ENCODE results near the gene ITM2C.
A peak's percentile ranks its signal among the peaks of the same experiment; 100 is the strongest.

Gene ITM2C

GRCh38 chr2:230823264-230823964 lies 41.3 kb upstream of the ITM2C start:
- no peak overlapping the region for H3K4me3 ChIP-seq (ENCODE audit: control insufficient read depth, low read depth, low read length)
- TF ChIP-seq CTCF (IDR thresholded peaks at IDR 0.05; ENCODE audit: control insufficient read depth, insufficient read depth, low read depth, low read length, missing control alignments), result no peak

GRCh38 chr2:230824406-230824978 lies 40.2 kb upstream of the ITM2C start:
- TF ChIP-seq CTCF (IDR thresholded peaks at IDR 0.05; ENCODE audit: control insufficient read depth, insufficient read depth, low read depth, low read length, missing control alignments), result peak; percentile 69
- DNase-seq (ENCODE audit: low read depth), result peak; percentile 40
- H3K4me3 ChIP-seq (ENCODE audit: control insufficient read depth, low read depth, low read length), result peak overlapping the region; percentile 35

More at GRCh38 chr2:230823264-230823964, 41.3 kb upstream of the ITM2C start:
- no peak for DNase-seq (ENCODE audit: low read depth)

GRCh38 chr2:230825354-230825753 lies 39.4 kb upstream of the ITM2C start:
- no peak for DNase-seq (ENCODE audit: low read depth)
- H3K4me3 ChIP-seq (ENCODE audit: control insufficient read depth, low read depth, low read length), result no peak overlapping the region
- TF ChIP-seq CTCF (IDR thresholded peaks at IDR 0.05; ENCODE audit: control insufficient read depth, insufficient read depth, low read depth, low read length, missing control alignments), result no peak

GRCh38 chr2:230827774-230828271 lies 36.9 kb upstream of the ITM2C start:
- no peak for TF ChIP-seq CTCF (IDR thresholded peaks at IDR 0.05; ENCODE audit: control insufficient read depth, insufficient read depth, low read depth, low read length, missing control alignments)
- no peak overlapping the region for H3K4me3 ChIP-seq (ENCODE audit: control insufficient read depth, low read depth, low read length)
- DNase-seq (ENCODE audit: low read depth), result no peak

GRCh38 chr2:230828272-230828961 lies 36.3 kb upstream of the ITM2C start:
- no peak overlapping the region for H3K4me3 ChIP-seq (ENCODE audit: control insufficient read depth, low read depth, low read length)
- no peak for DNase-seq (ENCODE audit: low read depth)
- no peak for TF ChIP-seq CTCF (IDR thresholded peaks at IDR 0.05; ENCODE audit: control insufficient read depth, insufficient read depth, low read depth, low read length, missing control alignments)

- no peak for TF ChIP-seq CTCF (IDR thresholded peaks at IDR 0.05; ENCODE audit: control insufficient read depth, insufficient read depth, low read depth, low read length, missing control alignments)
- no peak for DNase-seq (ENCODE audit: low read depth)
- H3K4me3 ChIP-seq (ENCODE audit: control insufficient read depth, low read depth, low read length), result no peak overlapping the region
Observed at GRCh38 chr2:230829293-230829692, 35.4 kb upstream of the ITM2C start.
